GM18526 (cell line): ENCODE data around the gene KRT26.

Experiments used
- POLR2A ChIP-seq: IDR thresholded peaks from 3 replicates; pipeline ENCODE4 v1.6.1; 2011; ENCODE audit not compliant: insufficient read length; ENCODE audit errors: extremely low read depth

KRT26 gene, protein sequence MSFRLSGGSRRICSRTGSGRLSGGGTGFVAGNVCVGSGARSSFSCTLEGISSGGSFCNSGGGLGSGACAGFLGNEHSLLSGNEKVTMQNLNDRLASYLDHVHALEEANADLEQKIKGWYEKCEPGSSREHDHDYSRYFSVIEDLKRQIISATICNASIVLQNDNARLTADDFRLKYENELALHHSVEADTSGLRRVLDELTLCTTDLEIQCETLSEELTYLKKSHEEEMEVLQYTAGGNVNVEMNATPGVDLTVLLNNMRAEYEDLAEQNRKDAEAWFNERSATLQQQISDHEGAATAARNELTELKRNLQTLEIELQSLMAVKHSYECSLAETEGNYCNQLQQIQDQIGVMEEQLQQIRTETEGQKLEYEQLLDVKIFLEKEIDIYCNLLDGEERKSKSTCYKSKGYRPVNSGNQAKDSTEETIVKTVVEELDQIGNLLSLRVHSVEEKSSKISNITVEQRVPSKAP

GRCh38 chr17:40772101-40772500, at the start of gene KRT26:
TSS of gene KRT26 (minus strand) at chr17:40772201. CDS start at chr17:40772113, 88 bp downstream.
- no peak for TF ChIP-seq POLR2A

DNA sequence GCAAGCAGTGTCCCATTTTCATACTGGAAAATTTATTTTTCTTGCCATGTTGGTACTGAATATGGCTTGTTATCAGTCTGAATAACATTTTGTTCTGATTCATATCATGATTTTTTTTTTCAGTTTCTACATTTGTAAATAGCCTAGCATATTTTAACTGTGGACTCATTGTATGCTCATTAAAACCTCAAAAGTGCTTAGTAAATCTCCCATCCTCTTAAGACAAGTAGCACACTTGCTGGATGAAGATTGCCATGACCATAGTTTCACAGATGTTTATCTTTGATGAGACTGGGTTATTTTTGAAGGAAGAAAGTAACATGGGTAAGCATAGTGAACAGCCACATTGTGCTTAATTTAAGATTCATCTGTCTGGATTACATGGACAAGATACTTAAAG, 49.5 kb upstream of the KRT26 start:
- TF ChIP-seq POLR2A = no peak

GRCh38 chr17:40820228-40820838, 48.3 kb upstream of the KRT26 start:
- no peak for TF ChIP-seq POLR2A

GRCh38 chr17:40819528-40820125, 47.6 kb upstream of the KRT26 start:
- no peak for TF ChIP-seq POLR2A

DNA sequence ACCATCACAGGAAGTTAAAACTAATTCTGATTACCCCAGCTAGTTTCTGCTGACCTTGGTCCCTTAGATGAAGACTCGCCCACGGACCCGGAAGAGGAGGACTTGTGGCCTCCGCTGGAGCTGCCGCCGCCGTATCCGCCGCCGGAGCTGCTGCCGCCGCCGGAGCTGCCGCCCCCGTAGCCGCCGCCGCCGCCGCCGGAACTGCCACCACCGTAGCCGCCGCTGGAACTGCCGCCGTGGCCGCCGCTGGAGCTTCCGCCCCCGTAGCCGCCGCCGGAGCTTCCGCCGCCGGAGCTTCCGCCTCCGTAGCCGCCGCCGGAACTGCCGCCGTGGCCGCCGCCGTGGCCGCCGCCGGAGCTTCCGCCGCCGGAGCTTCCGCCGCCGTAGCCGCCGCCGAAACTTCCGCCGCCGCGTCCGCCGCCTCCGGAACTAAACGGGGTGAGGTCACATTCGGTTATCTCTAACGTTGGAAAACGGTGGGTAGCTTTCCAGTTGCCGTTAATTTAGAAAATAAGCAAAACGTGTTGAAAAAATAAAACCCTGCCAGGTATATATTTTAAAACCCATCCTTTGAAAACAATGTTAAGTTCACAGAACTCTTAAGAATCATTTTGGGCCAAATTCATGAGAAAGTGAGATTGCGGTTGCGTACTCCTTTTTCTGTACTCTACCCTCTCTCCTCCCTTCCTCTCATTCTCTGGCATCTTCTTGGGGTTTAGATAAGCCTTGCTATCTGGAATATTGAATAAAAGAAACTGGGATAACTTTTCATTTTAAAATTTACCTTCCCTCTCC, 46.9 kb upstream of the KRT26 start:
- TF ChIP-seq POLR2A = peak; percentile 68

GRCh38 chr17:40818343-40818732, 46.3 kb upstream of the KRT26 start:
- no peak for TF ChIP-seq POLR2A

- TF ChIP-seq POLR2A = no peak
Measured at GRCh38 chr17:40817103-40817682, 45.2 kb upstream of the KRT26 start.

GRCh38 chr17:40816569-40816968, 44.6 kb upstream of the KRT26 start:
- TF ChIP-seq POLR2A = no peak

DNA sequence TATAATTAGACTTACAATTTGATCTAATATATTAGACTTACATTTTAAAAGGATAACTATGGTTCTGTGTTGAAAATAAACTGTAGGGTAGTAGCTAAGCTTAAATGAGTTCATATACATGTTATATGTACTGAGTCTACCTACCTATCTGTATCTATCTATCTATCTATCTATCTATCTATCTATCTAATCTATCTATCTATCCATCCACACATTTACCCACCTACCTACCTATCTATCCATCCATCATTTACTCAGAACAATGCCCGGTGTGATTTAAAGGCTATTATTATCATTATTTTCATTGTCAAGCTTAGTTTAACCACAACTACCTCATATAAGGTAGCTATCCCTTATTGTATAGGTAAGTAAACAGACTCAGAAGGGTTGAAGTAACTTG, 43.4 kb upstream of the KRT26 start:
- TF ChIP-seq POLR2A = no peak

DNA sequence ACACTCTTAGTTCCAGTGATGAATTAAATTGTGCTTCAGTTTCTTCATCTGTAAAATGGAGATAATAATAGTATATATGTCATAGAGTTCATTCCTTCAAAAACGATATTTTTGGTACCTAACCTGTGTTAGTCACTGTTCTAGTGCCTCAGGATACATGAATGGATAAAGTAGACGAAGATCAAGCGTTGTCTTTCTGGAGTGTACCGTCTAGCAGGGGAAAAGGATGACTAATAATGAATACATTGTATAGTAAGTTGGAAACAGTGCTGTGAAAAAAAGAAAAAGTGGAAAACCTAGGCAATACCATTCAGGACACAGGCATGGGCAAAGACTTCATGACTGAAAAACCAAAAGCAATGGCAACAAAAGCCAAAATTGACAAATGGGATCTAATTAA, 41.8 kb upstream of the KRT26 start:
- TF ChIP-seq POLR2A = no peak

DNA sequence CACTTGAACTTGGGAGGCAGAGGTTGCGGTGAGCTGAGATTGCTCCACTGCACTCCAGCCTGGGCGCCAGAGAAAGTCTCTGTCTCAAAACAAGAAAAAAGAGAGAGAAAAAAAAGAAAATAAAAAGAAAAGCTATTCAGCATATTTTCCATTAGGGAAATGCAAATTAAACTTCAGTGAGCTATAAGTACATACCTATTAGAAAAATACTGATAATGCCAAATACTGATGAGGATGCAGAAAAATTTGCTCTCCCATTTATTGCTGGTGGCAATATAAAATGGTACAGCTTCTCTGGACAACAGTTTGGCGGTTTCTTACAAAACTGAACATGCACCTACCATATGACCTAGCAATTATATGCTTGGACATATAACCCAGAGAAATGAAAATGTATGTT, 40.6 kb upstream of the KRT26 start:
- no peak for TF ChIP-seq POLR2A

DNA sequence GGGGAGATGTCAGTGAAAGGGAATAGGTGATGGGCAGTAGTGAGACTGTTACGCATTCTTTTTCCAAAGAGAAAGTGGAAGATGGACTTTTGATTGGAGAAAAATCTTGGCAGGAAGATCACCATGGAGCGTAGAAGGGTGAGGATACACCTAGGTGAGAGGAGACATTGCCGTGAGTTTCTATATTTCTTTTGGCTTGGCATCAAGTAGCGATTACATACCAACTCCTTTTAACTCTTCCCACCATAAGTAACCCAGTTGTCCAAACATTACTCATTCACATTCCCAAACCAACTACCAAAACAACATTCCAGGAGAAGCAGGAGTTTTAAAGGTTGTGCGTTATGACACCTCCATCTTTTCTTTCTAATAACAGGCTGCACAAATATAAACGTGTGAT, 38.5 kb upstream of the KRT26 start:
- TF ChIP-seq POLR2A = no peak

DNA sequence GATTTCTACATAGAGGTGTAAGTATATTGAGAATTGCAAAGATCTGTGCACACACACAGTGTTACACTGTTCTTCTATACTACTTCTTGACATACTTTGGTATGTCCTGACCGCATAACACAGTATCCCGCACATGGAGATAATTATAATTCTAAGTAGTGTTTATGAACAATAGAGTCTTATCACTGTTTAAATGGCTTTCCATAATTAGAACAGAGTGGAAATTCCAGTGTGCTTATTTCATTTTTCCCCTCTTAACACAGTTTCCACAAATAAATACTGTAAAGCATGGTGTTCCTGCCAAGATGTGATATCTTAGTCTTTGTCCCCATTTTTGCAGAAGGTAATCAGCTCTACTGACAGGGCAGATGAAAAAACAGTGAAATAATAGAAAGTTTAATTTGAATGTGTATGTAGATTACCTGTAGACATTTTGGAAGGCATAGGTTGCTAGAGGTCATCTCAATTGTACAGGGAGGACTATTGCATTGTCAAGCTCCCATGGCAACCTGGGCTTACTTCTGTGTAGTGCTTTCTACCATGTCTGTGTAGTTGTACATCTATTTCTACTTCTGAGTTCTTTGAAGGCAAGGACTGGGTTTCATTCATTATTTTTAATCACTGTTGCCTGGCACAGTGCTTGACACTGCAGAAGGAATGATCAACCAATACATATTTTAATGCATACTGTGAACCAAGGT, 37.9 kb upstream of the KRT26 start:
- TF ChIP-seq POLR2A = no peak

- TF ChIP-seq POLR2A = no peak
Measured at GRCh38 chr17:40806131-40806530, 34.1 kb upstream of the KRT26 start.
